ENCODE data around the gene MPV17.
A peak's percentile ranks its signal among the peaks of the same experiment; 100 is the strongest.

MPV17 gene

DNA sequence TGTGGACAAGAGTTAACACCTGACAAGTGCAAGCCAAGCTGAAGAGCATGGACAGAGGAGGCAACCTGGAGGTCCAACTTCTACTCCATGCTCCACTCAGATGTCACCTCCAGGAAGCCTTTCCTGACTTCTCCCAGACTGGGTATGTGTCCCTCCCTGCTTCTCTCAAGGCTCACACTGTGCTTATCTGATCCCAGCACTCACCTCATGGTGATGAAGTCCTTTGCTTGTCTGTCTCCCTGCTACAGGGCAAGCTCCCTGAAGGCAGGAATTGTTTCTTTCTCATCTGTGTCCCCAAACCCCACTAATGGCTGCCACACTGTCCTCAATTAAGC, 57.4 kb downstream of the MPV17 start:
- no peak for DNase-seq (ENCODE audit: low read depth in 2 of 2)

DNA sequence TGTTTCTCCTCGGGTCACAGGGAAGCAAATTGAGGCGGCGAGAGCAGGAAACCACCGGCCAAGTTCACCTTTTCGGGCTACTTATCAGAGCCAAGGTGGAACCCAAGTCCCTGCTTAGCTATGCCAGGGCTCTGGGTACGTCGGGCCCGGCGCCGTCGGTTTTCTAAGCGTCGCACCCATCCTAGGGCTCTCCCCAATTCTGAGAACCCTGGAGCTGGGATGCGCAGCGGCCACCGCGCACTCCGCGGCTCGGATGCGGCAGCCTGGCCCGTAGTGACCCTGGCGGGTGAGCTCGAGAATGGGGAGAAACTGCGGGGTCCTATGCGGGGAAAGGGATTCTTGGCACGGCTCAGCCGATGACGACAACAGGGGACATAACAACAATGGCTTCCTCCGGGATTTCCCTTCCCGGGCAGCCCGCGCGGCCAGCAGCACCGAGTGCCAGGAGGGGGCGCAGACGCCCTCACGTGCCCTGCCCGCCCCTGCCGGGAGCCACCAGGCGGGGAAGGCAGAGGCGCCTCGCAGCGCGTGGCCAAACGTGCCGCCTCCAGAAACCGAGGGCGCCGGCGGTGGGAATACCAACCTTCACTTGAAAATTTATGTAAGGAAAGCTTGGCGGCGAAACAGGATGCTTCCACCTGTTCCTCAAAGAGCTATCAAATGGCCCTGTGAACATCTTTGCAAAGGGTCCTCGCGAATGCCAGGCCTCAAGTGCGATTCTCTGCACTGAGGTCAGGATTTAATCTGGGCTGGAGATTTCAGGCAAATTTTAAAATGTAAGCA, 58.0 kb downstream of the MPV17 start:
- peak; percentile 36 to 54 for DNase-seq (ENCODE audit: low read depth in 2 of 2)

DNA sequence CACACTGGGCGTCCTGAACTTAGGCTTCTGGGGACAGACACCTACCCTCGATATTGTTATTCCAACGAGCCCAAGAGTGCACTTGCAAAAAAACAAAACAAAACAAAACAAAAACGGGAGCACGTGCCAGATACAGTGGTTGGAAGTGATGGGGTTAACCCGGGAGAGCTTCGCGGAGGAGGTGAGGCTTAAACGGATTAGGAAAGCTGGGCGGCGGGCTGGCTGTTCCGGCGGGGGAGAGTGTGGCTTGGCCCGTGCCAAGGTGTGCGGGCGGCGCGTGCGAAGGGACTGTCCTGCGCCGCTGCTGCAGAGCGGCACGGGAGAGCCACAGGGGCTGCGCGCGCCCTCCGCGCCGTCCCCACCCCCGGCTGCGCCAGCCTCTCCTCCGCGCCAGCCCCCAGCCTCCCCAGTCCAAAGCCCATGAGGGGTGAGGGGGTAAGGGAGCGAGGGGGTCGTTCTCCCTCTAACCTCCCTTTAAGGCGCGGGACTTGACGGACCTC, 58.6 kb downstream of the MPV17 start:
- DNase-seq (ENCODE audit: low read depth in 2 of 2): no peak

DNA sequence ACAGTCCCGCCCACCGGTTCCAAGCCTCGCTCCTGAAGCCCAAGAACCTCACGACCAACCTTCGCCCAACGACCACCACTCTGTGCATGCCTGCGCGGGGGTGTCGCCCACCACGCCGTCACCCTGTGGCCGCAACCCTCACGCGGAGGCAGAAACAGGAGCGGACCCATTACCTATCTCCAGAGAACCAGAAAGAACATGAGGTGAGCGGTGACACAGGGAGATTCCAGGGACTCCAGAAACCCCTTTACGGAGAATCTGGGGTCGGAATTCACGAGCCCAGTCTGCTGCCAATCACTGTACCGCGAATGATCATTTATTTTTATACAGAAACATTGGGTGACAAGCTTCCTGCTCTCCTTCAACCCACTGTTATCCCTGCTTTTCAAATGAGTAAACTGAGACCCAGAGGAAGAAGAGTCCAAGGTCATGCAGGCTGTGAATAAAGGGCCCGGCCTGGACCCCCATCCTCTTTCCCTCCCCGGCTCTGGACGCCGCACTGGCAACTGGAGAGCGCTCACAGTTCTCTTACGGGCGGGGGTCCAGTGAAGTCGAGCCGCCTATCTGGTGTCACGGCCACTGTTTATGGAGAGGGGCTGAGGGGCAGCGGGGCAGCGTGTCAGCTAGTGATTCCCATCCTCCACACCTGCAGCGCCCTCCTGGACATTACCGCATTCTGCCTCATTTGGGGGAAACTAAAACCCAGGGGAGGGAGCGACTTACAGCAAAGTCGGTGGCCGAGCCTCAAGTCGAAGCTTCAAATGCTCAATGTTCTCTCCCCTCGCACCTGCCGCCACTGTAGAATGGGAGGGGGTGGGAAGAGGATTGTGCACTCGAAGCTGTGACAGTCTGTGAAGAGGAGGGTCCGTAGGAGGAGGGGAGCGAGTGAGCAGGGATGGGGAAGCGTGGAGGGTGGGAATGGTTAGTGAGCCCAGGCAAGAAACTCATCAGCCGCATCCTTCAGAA, 59.3 kb downstream of the MPV17 start:
- no peak for DNase-seq (ENCODE audit: low read depth in 2 of 2)

DNA sequence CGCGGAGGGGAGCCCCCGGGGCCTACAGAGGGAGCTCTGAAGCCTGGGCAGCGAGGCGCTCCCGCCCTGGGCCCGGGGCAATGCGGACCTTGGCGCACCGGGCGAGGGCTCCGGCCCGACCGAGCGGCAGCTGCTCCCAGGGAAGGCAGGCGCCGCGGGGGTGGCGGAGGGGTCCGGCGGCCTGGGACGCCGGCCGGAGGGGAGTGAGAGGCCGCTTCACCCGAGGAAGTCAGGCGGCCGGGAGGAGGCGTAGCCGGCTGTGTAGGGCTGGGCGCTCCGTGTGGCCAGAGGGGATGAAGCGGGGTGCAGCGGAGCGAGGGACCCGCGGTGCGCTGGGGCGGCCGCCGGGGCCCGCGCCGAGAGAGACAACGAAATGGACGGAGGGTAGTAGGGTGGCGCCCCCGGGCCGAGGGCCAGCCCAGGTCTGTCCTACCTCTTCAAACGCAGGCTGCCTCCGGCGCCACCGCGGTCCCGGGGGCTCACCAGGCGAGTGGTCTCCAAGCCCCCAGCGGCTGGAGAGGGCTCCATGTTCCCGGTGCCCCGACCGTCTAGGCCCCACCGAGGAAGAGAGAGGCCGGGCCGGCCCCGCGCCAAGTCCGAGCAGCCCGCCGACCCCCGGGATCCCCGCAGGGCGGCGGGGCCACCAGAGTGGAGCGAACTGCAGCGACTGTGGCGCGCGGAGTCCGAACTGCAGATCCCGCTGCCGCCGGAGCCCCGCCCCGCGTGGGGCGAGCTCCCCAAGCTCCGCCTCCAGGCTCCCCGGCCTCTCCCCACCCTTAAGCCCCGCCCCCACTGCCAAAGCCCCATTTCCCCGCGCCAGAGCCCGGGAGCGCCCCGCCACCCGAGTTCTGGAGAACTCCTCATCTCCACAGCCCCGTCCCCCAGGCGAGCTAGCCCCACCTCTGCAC, 60.3 kb downstream of the MPV17 start, which contains the start of gene SLC30A3:
SLC30A3 (minus strand) TSS at position 669 of the 908 bp plus-strand sequence; CDS start at position 528, 141 bp downstream.
- DNase-seq (ENCODE audit: low read depth in 2 of 2): peak; percentile 64

DNA sequence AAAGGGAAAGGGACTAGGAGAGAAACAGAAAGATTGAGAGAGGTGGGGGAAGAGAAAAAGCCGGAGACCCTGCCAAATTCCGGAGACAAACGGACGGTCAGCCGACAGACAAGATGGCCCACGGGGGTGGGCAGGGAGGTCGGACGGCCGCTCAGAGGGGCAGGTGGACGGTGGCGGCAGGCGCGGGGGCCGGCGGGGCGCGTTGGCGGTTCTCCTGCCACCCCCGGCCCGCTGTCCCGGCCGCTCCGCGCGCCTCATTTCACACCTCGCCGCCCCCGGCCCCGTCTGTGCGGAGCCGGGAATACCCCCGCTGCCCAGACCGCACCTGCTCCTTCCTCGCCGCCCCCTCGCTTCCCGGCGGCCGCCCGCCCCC, 61.0 kb downstream of the MPV17 start:
- no peak for DNase-seq (ENCODE audit: low read depth in 2 of 2)

DNA sequence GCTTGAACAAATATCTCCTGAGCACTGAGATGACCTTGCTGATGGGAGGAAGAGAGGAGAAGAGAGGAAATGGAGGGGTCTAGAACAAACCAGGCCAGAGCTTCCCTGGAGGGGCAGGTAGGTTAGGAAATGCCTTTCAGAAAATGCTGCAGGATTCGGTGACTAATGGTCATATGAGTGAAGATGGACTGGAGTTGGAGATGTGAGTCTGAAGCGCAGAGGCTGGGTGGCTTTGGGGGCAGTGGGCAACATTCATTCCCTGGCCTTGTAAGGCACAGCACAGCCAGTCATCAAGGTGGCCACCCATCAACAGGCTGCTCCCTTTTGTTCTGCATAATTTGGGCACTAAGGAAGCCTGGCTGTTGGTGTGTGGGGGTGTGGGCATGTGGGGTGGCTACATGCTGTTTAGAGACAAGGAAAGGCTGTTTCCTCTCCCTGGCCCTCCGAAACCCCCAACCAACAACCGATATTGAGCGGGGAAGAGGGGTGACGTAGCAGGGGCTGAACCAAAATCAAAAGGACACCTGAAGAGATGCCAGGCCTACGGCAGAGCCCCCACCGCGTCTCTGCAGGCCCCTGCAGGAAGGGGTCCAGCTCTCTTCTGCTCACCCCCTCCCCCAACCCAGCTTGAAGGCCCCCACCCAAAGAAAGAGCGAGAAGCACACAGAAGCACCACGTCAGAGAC, 61.5 kb downstream of the MPV17 start:
- no peak for DNase-seq (ENCODE audit: low read depth in 2 of 2)

All from stimulated activated CD8-positive, alpha-beta memory T cell treated with anti-CD3 and anti-CD28 coated beads, Interleukin-2, amount 100 ng/mL, for 48 hours (primary cell).